Endothelial cell of umbilical vein (primary cell): ENCODE results near the gene KLHL5. TPM values are rescaled to one million over a fixed set of nuclear protein-coding genes. Genes with fewer than 3 reads are reported as not detected.

Experiments
- BruUV-seq: library from RNA; stranded (reverse); fragments of 400-500 nt; replicated peaks from 2 replicates; lab custom pipeline; 2021; lab: Mats Ljungman, UMichigan
- CTCF ChIA-PET: fragments of 300-600, 350-600 bp; sonication (Branson Sonifier 250); formaldehyde crosslinking; loops from one replicate; lab custom pipeline; 2021; ENCODE audit warnings: antibody characterized with exemption, inconsistent platforms; lab: Charles Lee
- POLR2A ChIA-PET: fragments of 300-600, 350-600 bp; sonication (Branson Sonifier 250); formaldehyde crosslinking; loops from one replicate; lab custom pipeline; 2021; ENCODE audit warnings: antibody characterized with exemption, inconsistent platforms; lab: Charles Lee
- DNase-seq: peaks from one replicate; pipeline ENCODE4 v3.0.0-alpha.2; 2011; ENCODE audit warnings: low read depth, low spot score
- FAIRE-seq: peaks from 2 replicates; lab custom pipeline; 2011; peaks lifted over from hg19 to GRCh38; lab: Jason Lieb, UNC
- H2AFZ ChIP-seq: 2 replicates; pipeline ENCODE4 v1.6.0; 2012; ENCODE audit warnings: low read depth, low read length, control low read depth, inconsistent platforms
- H3K27ac ChIP-seq: 2 replicates; pipeline ENCODE4 v1.5.1; 2011; ENCODE audit warnings: low read depth, mild to moderate bottlenecking, control low read depth, low read length, moderate library complexity; ENCODE audit not compliant: insufficient read depth
- H3K27me3 ChIP-seq, 2 experiments: 2 replicates each; pipeline versions ENCODE4 v1.6.0 to v1.6.1; 2011; ENCODE audit warnings: low read length in 2 of 2, mixed read lengths in 1 of 2; ENCODE audit not compliant: control insufficient read depth in 2 of 2, insufficient read depth in 2 of 2
- H3K36me3 ChIP-seq, 2 experiments: 2 replicates in 1 of 2; 3 replicates in 1 of 2; pipeline ENCODE4 v1.5.1; 2011; ENCODE audit warnings: low read length in 2 of 2, mild to moderate bottlenecking in 1 of 2, moderate library complexity in 1 of 2; ENCODE audit not compliant: control insufficient read depth in 2 of 2, insufficient read depth in 2 of 2; ENCODE audit errors: extremely low read depth in 1 of 2
- H3K4me1 ChIP-seq: 3 replicates; pipeline ENCODE4 v1.5.1; 2011; ENCODE audit warnings: mild to moderate bottlenecking, low read length; ENCODE audit not compliant: control insufficient read depth, insufficient read depth; ENCODE audit errors: extremely low read depth
- H3K4me2 ChIP-seq: 2 replicates; pipeline ENCODE4 v1.6.1; 2011; ENCODE audit warnings: low read length, control low read depth, mixed read lengths; ENCODE audit not compliant: insufficient read depth
- H3K4me3 ChIP-seq, 3 experiments: fragments of 200-600 bp in 1 of 3; sonication (generic), shearing (Covaris generic) in 1 of 3; replicated peaks in 1 of 3; 2 replicates each; pipeline ENCODE4 v1.5.1; 2011 to 2016; ENCODE audit warnings: control low read depth in 3 of 3, low read length in 3 of 3, mild to moderate bottlenecking in 2 of 3, inconsistent platforms in 1 of 3, low read depth in 1 of 3, moderate library complexity in 1 of 3; ENCODE audit not compliant: insufficient read depth in 1 of 3
- H3K79me2 ChIP-seq: 2 replicates; pipeline ENCODE4 v1.6.0; 2012; ENCODE audit warnings: low read length, inconsistent platforms; ENCODE audit not compliant: control insufficient read depth, insufficient read depth
- H3K9ac ChIP-seq: replicated peaks from 2 replicates; pipeline ENCODE3; 2011; ENCODE audit warnings: low read length, control low read depth; ENCODE audit not compliant: insufficient read depth; ENCODE audit errors: extremely low read depth
- H3K9me1 ChIP-seq: replicated peaks from 3 replicates; pipeline ENCODE4 v1.6.0; 2011; ENCODE audit warnings: mild to moderate bottlenecking, low read length; ENCODE audit not compliant: control insufficient read depth, insufficient read depth; ENCODE audit errors: extremely low read depth
- H3K9me3 ChIP-seq: replicated peaks from 2 replicates; pipeline ENCODE4 v1.5.1; 2012; ENCODE audit warnings: low read length, inconsistent platforms; ENCODE audit not compliant: control insufficient read depth, insufficient read depth
- H4K20me1 ChIP-seq: replicated peaks from 2 replicates; pipeline ENCODE3; 2011; ENCODE audit warnings: mild to moderate bottlenecking, low read length; ENCODE audit not compliant: control insufficient read depth, insufficient read depth; ENCODE audit errors: extremely low read depth
- EZH2 ChIP-seq: IDR thresholded peaks from 2 replicates; pipeline ENCODE4 v1.6.1; 2012; ENCODE audit warnings: borderline replicate concordance, low read depth, mild to moderate bottlenecking, moderate library complexity, low read length, inconsistent platforms; ENCODE audit not compliant: severe bottlenecking
- FOS ChIP-seq: IDR thresholded peaks from 2 replicates; pipeline ENCODE4 v1.6.1; 2011; ENCODE audit warnings: mild to moderate bottlenecking, low read length, moderate library complexity, borderline replicate concordance; ENCODE audit not compliant: insufficient read depth
- GATA2 ChIP-seq: IDR thresholded peaks from 2 replicates; pipeline ENCODE4 v1.7.0; 2011; ENCODE audit warnings: low read depth, mild to moderate bottlenecking, moderate library complexity, mixed read lengths, low read length; ENCODE audit not compliant: insufficient read length, insufficient read depth
- JUN ChIP-seq: IDR thresholded peaks from 2 replicates; pipeline ENCODE4 v1.6.1; 2011; ENCODE audit warnings: borderline replicate concordance, low read depth; ENCODE audit not compliant: insufficient read length, insufficient read depth
- MYC ChIP-seq: IDR thresholded peaks from one replicate; pipeline ENCODE4 v1.6.1; 2011; ENCODE audit warnings: mild to moderate bottlenecking, low read depth, low read length
- POLR2A ChIP-seq: IDR thresholded peaks from 2 replicates; pipeline ENCODE4 v1.6.1; 2012; ENCODE audit warnings: low read depth, mild to moderate bottlenecking, control low read depth, low read length
- POLR2AphosphoS5 ChIP-seq: IDR thresholded peaks from 2 replicates; pipeline ENCODE4 v1.6.1; 2012; ENCODE audit warnings: low read depth, mild to moderate bottlenecking, control low read depth, low read length, moderate library complexity; ENCODE audit not compliant: insufficient read depth
- dilution Hi-C: fragments of 300-500 bp; cut with MboI; formaldehyde crosslinking; loops from one replicate; pipeline ENCODE4 v1.15.0; 2019; ENCODE audit warnings: low sequenced_read_pairs; ENCODE audit not compliant: extremely low pct_ligation_motif_present
- intact Hi-C: fragments of 100-400 bp; cut with micrococcal nuclease; formaldehyde crosslinking; loops from one replicate; pipeline ENCODE4 v1.10.0; 2022
- polyA plus RNA-seq, 4 experiments: library from polyadenylated mRNA; depleted of rRNA in 3 of 4; stranded (reverse) in 3 of 4; unstranded in 1 of 4; fragments of >200 nt; gene quantifications; 2 replicates each; pipeline versions ENCODE4 v1.2.1 to v1.2.3, GENCODE V29; 2011 to 2012; ENCODE audit warnings: missing spikeins in 1 of 4
- total RNA-seq: library from RNA; stranded (reverse); gene quantifications from 2 replicates; pipeline ENCODE4 v1.2.3, GENCODE V29; 2021
- TF ChIP-seq, protein P1 (sequence below), 2 donors: IDR thresholded peaks; 1 replicate in 1 of 2; 2 replicates in 1 of 2; pipeline ENCODE4 v1.5.1; 2011; ENCODE audit warnings: low read length in 2 of 2, mild to moderate bottlenecking in 2 of 2, moderate library complexity in 2 of 2, control low read depth in 1 of 2, inconsistent platforms in 1 of 2, low read depth in 1 of 2; ENCODE audit not compliant: insufficient read depth in 1 of 2; ENCODE audit errors: extremely low read depth in 1 of 2
- TF ChIP-seq, protein P2 (sequence below): IDR thresholded peaks from 2 replicates; pipeline ENCODE4 v1.6.1; 2011; ENCODE audit not compliant: insufficient read depth, insufficient read length

The KLHL5 gene
- total and polyA plus RNA-seq, 2 donors (not counting 3 experiments of a cell fraction or from before 2014, with no cell fraction given), result 32.2 to 54.6 TPM

DNA sequence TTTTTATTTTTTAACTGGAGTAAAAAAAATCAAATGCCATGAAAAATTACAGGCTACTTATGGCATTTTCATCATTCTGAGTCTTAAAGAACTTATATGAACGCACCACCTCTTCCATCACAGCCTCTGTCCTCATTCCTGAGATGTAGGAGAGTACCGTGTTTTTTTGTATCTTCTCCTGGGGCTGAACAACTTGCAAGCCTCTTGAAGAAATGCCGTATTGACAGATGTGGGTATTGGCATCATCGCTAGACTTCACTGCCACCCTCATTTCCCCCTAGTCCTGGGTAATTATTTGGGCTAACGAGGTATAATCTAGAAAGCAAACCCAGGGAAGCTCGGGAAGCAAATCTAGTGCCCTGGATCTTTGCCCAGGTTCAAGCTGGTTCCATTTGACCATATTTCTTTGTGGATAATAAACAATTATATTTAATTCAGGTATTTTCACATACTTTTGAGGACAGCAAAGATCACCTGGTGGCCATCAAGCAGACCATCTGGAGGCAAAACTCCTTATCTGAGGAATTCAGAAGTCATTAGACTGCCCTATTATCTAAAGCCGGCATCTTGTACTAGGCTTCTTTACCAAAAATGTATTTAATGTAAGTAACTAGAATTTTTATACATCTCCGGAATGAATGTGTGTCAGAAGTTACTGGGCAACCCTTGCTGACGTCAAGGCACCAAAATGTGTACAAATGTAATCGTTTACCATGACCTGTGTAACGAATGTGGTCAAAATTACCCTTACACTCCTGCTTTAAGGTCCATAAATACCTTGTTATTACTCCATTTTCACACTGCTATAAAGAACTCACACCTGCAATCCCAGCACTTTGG, 64.4 kb downstream of the KLHL5 start:
- H3K4me3 ChIP-seq, result no peak overlapping the region
- peaks cover 2% of the 10 kb centered on the region for H4K20me1 ChIP-seq
- no TSS peak for BruUV-seq
- no peak overlapping the region for H3K27ac ChIP-seq
- FAIRE-seq, result no peak
- no peaks in the 10 kb centered on the region for H3K9me3 ChIP-seq
- intact Hi-C loops, result no loop called here
- H3K27me3 ChIP-seq, result no peaks in the 10 kb centered on the region
- H3K9ac ChIP-seq, result no peak overlapping the region
- POLR2A ChIA-PET, result no interaction called here
- TF ChIP-seq POLR2AphosphoS5, result no peak
- TF ChIP-seq, protein P1, sequence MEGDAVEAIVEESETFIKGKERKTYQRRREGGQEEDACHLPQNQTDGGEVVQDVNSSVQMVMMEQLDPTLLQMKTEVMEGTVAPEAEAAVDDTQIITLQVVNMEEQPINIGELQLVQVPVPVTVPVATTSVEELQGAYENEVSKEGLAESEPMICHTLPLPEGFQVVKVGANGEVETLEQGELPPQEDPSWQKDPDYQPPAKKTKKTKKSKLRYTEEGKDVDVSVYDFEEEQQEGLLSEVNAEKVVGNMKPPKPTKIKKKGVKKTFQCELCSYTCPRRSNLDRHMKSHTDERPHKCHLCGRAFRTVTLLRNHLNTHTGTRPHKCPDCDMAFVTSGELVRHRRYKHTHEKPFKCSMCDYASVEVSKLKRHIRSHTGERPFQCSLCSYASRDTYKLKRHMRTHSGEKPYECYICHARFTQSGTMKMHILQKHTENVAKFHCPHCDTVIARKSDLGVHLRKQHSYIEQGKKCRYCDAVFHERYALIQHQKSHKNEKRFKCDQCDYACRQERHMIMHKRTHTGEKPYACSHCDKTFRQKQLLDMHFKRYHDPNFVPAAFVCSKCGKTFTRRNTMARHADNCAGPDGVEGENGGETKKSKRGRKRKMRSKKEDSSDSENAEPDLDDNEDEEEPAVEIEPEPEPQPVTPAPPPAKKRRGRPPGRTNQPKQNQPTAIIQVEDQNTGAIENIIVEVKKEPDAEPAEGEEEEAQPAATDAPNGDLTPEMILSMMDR (IDR thresholded peaks at IDR 0.05; ENCODE audit: extremely low read depth in 1 of 2, insufficient read depth in 1 of 2, low read depth in 1 of 2, low read length in 2 of 2), result no peak
- TF ChIP-seq GATA2, result no peak
- no peak for TF ChIP-seq FOS
- no peak for TF ChIP-seq JUN
- TF ChIP-seq MYC, result no peak
- no peak for TF ChIP-seq POLR2A
- TF ChIP-seq EZH2, result no peak
- TF ChIP-seq, protein P2, sequence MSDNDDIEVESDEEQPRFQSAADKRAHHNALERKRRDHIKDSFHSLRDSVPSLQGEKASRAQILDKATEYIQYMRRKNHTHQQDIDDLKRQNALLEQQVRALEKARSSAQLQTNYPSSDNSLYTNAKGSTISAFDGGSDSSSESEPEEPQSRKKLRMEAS, result no peak
- H3K4me2 ChIP-seq, result no peak overlapping the region
- no peak overlapping the region for H2AFZ ChIP-seq
- dilution Hi-C loops, result no loop called here
- no peaks in the 10 kb centered on the region for H3K79me2 ChIP-seq
- DNase-seq, result no peak
- H3K9me1 ChIP-seq, result no peaks in the 10 kb centered on the region
- CTCF ChIA-PET, result interaction anchor here (1.8 kb wide), 1 partner anchor 8 kb away, joined by 7 read pairs; no protein-coding TSS in a partner anchor
- no peaks in the 10 kb centered on the region for H3K36me3 ChIP-seq
- no peaks in the 10 kb centered on the region for H3K4me1 ChIP-seq
